Measurements from ENCODE around the gene OXCT1.

- no peak for TF ChIP-seq CTCF (IDR thresholded peaks at IDR 0.05; ENCODE audit: poor library complexity)
- no peak for TF ChIP-seq EZH2 (IDR thresholded peaks at IDR 0.05; ENCODE audit: borderline replicate concordance)
Measured at GRCh38 chr5:41788941-41789368, 81.3 kb downstream of the OXCT1 start.
